Midbrain (tissue), 1 donor: ENCODE data around the gene SDHAF1.
"Not testable (repeated sequence)": the region's sequence is repeated elsewhere in the genome, so short reads cannot be mapped to it uniquely, and the experiment has no call there.

Experiments
- DNase-seq: peaks from one replicate; lab custom pipeline; 2025; lab: John Stamatoyannopoulos, UW

SDHAF1 gene

GRCh38 chr19:35995048-35995993 is at the start of gene SDHAF1:
Gene SDHAF1, plus strand, starts transcription at chr19:35995188. Its CDS starts 87 bp downstream, at chr19:35995275.
- peak; percentile 96 for DNase-seq

- DNase-seq, result no peak
These were observed 48.8 kb upstream of the SDHAF1 start for GRCh38 chr19:35946203-35946602.

GRCh38 chr19:35949131-35949530 is 45.9 kb upstream of the SDHAF1 start:
- DNase-seq, result no peak

GRCh38 chr19:35955881-35956634 is 38.9 kb upstream of the SDHAF1 start:
- no peak for DNase-seq

- DNase-seq, result not testable (repeated sequence)
These were observed 37.6 kb upstream of the SDHAF1 start for GRCh38 chr19:35957411-35957810.

GRCh38 chr19:35958660-35959039 is 36.3 kb upstream of the SDHAF1 start:
- no peak for DNase-seq

GRCh38 chr19:35959040-35959967 is 35.7 kb upstream of the SDHAF1 start:
- DNase-seq, result peak; percentile 11

GRCh38 chr19:35959968-35960320 is 35.0 kb upstream of the SDHAF1 start:
- no peak for DNase-seq

GRCh38 chr19:35960432-35960972 is 34.5 kb upstream of the SDHAF1 start:
- no peak for DNase-seq

- peak; percentile 3 for DNase-seq
These were observed 31.5 kb upstream of the SDHAF1 start for GRCh38 chr19:35963514-35963913.

GRCh38 chr19:35966771-35967170 is 28.2 kb upstream of the SDHAF1 start:
- DNase-seq, result no peak

- no peak for DNase-seq
These were observed 21.5 kb upstream of the SDHAF1 start for GRCh38 chr19:35973487-35973886.

GRCh38 chr19:35975608-35976214 is 19.3 kb upstream of the SDHAF1 start:
- no peak for DNase-seq

GRCh38 chr19:35977446-35978222 is 17.4 kb upstream of the SDHAF1 start:
- no peak for DNase-seq

GRCh38 chr19:35978271-35978670 is 16.7 kb upstream of the SDHAF1 start:
- DNase-seq, result no peak

- no peak for DNase-seq
These were observed 16.1 kb upstream of the SDHAF1 start for GRCh38 chr19:35978832-35979365.

- DNase-seq, result not testable (repeated sequence)
These were observed 14.0 kb upstream of the SDHAF1 start for GRCh38 chr19:35980997-35981396.

- no peak for DNase-seq
These were observed 11.8 kb upstream of the SDHAF1 start for GRCh38 chr19:35983177-35983576.

GRCh38 chr19:35986111-35986510 is 8.9 kb upstream of the SDHAF1 start:
- no peak for DNase-seq
